ENCODE results near the gene SLC35A5. TPM values are rescaled to one million over a fixed set of nuclear protein-coding genes. Genes with fewer than 3 reads are reported as not detected.

The SLC35A5 gene
- total and polyA plus RNA-seq, 4 donors, result 11.7 to 25.4 (median 16.4) TPM

DNA sequence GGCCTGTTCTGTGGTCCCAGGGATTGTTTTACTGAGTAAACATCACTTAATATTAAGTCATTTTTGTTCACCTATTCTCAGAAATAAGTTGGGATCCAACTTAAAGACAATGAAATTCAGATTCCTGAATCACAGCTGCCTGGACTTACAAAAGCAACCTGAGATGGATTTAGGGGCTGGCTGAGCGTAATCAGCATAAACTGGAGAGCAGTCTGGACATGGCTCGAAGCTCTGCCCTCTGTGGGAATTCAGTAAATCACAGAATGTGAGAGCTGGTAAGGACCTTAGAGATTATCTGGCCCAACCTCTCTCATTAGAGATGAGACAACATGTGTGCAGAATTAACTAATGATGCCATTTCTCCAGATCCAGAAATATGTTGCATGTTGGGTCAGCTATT lies 55.4 kb downstream of the SLC35A5 start:
- no peak for DNase-seq (ENCODE audit: low spot score)
- 92% methylated on average over 2 of the region's 2 CpGs for WGBS
- peaks cover 0 to 4% (median 0%) of the 10 kb centered on the region in 4 donors for H3K27me3 ChIP-seq (ENCODE audit: control insufficient read depth in 4 of 4, insufficient read depth in 4 of 4, low read length in 3 of 4)

More for the DNA sequence above, 55.4 kb downstream of the SLC35A5 start:
- TF ChIP-seq EGR1 (IDR thresholded peaks at IDR 0.05; ENCODE audit: low read depth in 2 of 2), result no peak
- no peak for TF ChIP-seq JUND (IDR thresholded peaks at IDR 0.05)
- TF ChIP-seq HNF4G (IDR thresholded peaks at IDR 0.05), result no peak
- TF ChIP-seq, protein P1, sequence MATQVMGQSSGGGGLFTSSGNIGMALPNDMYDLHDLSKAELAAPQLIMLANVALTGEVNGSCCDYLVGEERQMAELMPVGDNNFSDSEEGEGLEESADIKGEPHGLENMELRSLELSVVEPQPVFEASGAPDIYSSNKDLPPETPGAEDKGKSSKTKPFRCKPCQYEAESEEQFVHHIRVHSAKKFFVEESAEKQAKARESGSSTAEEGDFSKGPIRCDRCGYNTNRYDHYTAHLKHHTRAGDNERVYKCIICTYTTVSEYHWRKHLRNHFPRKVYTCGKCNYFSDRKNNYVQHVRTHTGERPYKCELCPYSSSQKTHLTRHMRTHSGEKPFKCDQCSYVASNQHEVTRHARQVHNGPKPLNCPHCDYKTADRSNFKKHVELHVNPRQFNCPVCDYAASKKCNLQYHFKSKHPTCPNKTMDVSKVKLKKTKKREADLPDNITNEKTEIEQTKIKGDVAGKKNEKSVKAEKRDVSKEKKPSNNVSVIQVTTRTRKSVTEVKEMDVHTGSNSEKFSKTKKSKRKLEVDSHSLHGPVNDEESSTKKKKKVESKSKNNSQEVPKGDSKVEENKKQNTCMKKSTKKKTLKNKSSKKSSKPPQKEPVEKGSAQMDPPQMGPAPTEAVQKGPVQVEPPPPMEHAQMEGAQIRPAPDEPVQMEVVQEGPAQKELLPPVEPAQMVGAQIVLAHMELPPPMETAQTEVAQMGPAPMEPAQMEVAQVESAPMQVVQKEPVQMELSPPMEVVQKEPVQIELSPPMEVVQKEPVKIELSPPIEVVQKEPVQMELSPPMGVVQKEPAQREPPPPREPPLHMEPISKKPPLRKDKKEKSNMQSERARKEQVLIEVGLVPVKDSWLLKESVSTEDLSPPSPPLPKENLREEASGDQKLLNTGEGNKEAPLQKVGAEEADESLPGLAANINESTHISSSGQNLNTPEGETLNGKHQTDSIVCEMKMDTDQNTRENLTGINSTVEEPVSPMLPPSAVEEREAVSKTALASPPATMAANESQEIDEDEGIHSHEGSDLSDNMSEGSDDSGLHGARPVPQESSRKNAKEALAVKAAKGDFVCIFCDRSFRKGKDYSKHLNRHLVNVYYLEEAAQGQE (IDR thresholded peaks at IDR 0.05), result no peak
- no peak for TF ChIP-seq SP1 (IDR thresholded peaks at IDR 0.05)
- TF ChIP-seq, protein P2, sequence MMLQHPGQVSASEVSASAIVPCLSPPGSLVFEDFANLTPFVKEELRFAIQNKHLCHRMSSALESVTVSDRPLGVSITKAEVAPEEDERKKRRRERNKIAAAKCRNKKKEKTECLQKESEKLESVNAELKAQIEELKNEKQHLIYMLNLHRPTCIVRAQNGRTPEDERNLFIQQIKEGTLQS (IDR thresholded peaks at IDR 0.05), result no peak
- no peak for TF ChIP-seq TAF1 (conservative IDR thresholded peaks at IDR 0.05)
- TF ChIP-seq, protein P3, sequence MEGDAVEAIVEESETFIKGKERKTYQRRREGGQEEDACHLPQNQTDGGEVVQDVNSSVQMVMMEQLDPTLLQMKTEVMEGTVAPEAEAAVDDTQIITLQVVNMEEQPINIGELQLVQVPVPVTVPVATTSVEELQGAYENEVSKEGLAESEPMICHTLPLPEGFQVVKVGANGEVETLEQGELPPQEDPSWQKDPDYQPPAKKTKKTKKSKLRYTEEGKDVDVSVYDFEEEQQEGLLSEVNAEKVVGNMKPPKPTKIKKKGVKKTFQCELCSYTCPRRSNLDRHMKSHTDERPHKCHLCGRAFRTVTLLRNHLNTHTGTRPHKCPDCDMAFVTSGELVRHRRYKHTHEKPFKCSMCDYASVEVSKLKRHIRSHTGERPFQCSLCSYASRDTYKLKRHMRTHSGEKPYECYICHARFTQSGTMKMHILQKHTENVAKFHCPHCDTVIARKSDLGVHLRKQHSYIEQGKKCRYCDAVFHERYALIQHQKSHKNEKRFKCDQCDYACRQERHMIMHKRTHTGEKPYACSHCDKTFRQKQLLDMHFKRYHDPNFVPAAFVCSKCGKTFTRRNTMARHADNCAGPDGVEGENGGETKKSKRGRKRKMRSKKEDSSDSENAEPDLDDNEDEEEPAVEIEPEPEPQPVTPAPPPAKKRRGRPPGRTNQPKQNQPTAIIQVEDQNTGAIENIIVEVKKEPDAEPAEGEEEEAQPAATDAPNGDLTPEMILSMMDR (IDR thresholded peaks at IDR 0.05; ENCODE audit: low read depth, low read length, missing input control), result no peak
- TF ChIP-seq NR2F2 (IDR thresholded peaks at IDR 0.05), result no peak
- TF ChIP-seq RAD21 (IDR thresholded peaks at IDR 0.05), result no peak
- TF ChIP-seq, protein P4, sequence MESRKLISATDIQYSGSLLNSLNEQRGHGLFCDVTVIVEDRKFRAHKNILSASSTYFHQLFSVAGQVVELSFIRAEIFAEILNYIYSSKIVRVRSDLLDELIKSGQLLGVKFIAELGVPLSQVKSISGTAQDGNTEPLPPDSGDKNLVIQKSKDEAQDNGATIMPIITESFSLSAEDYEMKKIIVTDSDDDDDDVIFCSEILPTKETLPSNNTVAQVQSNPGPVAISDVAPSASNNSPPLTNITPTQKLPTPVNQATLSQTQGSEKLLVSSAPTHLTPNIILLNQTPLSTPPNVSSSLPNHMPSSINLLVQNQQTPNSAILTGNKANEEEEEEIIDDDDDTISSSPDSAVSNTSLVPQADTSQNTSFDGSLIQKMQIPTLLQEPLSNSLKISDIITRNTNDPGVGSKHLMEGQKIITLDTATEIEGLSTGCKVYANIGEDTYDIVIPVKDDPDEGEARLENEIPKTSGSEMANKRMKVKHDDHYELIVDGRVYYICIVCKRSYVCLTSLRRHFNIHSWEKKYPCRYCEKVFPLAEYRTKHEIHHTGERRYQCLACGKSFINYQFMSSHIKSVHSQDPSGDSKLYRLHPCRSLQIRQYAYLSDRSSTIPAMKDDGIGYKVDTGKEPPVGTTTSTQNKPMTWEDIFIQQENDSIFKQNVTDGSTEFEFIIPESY (IDR thresholded peaks at IDR 0.05), result no peak
- TF ChIP-seq YY1 (IDR thresholded peaks at IDR 0.05), result no peak
- no peak for TF ChIP-seq GABPA (IDR thresholded peaks at IDR 0.05 in 1 of 2, conservative IDR thresholded peaks at IDR 0.05 in 1 of 2)
- TF ChIP-seq, protein P5, sequence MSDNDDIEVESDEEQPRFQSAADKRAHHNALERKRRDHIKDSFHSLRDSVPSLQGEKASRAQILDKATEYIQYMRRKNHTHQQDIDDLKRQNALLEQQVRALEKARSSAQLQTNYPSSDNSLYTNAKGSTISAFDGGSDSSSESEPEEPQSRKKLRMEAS (IDR thresholded peaks at IDR 0.05), result no peak
- TF ChIP-seq HNF4A (conservative IDR thresholded peaks at IDR 0.05), result no peak
- no peak for TF ChIP-seq FOXA1 (IDR thresholded peaks at IDR 0.05)
- TF ChIP-seq RXRA (IDR thresholded peaks at IDR 0.05), result no peak
- no peak for TF ChIP-seq FOXA2 (IDR thresholded peaks at IDR 0.05)
- no peaks in the 10 kb centered on the region for H3K4me1 ChIP-seq (ENCODE audit: control insufficient read depth in 4 of 4, insufficient read depth in 4 of 4, low read length in 3 of 4)
- H3K4me3 ChIP-seq (ENCODE audit: low read depth in 1 of 3, low read length in 3 of 3), result no peak overlapping the region
- H3K36me3 ChIP-seq (ENCODE audit: control insufficient read depth in 4 of 4, insufficient read depth in 3 of 4, low read depth in 1 of 4, low read length in 3 of 4), result no peaks in the 10 kb centered on the region
- H3K9me3 ChIP-seq (ENCODE audit: control insufficient read depth in 4 of 4, low read length in 3 of 4), result no peaks in the 10 kb centered on the region
- H3K9ac ChIP-seq (ENCODE audit: low read depth in 1 of 2, low read length in 2 of 2), result no peak overlapping the region
- H3K27ac ChIP-seq (ENCODE audit: low read depth in 1 of 2, low read length in 2 of 2), result no peak overlapping the region

All from liver (tissue), 9 donors.